ENCODE data around the gene KRTAP4-7.

DNA sequence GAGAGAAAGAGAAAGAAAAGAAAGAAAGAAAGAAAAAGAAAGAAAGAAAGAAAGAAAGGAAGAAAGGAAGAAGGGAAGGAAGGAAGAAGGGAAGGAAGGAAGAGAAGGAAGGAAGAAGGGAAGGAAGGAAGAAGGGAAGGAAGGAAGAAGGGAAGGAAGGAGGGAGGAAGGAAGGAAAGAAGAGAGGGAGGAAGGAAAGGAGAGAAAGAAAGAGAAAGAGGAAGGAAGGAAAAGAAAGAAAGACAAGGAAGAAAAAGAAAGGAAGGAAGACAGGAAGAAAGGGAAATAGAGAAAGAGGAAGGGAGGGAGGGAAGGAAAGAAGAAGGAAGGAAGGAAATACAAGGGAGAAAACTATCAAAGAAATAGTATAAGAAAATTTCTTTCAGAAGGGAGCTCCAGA, 7.2 kb upstream of the KRTAP4-7 start:
- TF ChIP-seq, protein P1, sequence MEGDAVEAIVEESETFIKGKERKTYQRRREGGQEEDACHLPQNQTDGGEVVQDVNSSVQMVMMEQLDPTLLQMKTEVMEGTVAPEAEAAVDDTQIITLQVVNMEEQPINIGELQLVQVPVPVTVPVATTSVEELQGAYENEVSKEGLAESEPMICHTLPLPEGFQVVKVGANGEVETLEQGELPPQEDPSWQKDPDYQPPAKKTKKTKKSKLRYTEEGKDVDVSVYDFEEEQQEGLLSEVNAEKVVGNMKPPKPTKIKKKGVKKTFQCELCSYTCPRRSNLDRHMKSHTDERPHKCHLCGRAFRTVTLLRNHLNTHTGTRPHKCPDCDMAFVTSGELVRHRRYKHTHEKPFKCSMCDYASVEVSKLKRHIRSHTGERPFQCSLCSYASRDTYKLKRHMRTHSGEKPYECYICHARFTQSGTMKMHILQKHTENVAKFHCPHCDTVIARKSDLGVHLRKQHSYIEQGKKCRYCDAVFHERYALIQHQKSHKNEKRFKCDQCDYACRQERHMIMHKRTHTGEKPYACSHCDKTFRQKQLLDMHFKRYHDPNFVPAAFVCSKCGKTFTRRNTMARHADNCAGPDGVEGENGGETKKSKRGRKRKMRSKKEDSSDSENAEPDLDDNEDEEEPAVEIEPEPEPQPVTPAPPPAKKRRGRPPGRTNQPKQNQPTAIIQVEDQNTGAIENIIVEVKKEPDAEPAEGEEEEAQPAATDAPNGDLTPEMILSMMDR (IDR thresholded peaks at IDR 0.05) = no peak
- TF ChIP-seq POLR2A (IDR thresholded peaks at IDR 0.05) = no peak

All from lower leg skin (tissue), 3 donors.